ENCODE measurements around the gene CHST3. TPM values are rescaled to one million over a fixed set of nuclear protein-coding genes. Genes with fewer than 3 reads are reported as not detected.

Gene CHST3
- total RNA-seq, 4 donors from 2014 or later: 24.1 to 43.0 (median 38.7) TPM

- H3K9me3 ChIP-seq: peaks cover 9 to 53% (median 42%) of the 10 kb centered on the region in 4 donors
- no peak overlapping the region for H3K27ac ChIP-seq (replicated peaks in 1 of 4)
- intact Hi-C loops (cut with DNase I): no loop called here
- no peaks in the 10 kb centered on the region for H3K36me3 ChIP-seq
- H3K4me3 ChIP-seq: no peak overlapping the region
- H3K4me1 ChIP-seq: peaks cover 0 to 5% (median 0%) of the 10 kb centered on the region in 4 donors
- no peak for DNase-seq (ENCODE audit: extremely low spot score)
- H3K27me3 ChIP-seq: no peaks in the 10 kb centered on the region
- TF ChIP-seq POLR2A (IDR thresholded peaks at IDR 0.05; ENCODE audit: low read depth) (no peak), CTCF (IDR thresholded peaks at IDR 0.05) (no peak), EP300 (IDR thresholded peaks at IDR 0.05) (no peak), POLR2AphosphoS5 (IDR thresholded peaks at IDR 0.05) (no peak)
- WGBS: 88% methylated on average over 3 of the region's 3 CpGs
These were observed 17.5 kb upstream of the CHST3 start for GRCh38 chr10:71946700-71947099.

GRCh38 chr10:71948496-71949067 is 15.6 kb upstream of the CHST3 start:
- no peak overlapping the region for H3K27ac ChIP-seq (replicated peaks in 1 of 4)
- peaks cover 9 to 50% (median 40%) of the 10 kb centered on the region in 4 donors for H3K9me3 ChIP-seq
- WGBS: 70% methylated on average over 6 of the region's 6 CpGs

GRCh38 chr10:71950683-71951082 is 13.5 kb upstream of the CHST3 start:
- Histone ChIP-seq H3K4me3 (no peak overlapping the region), H3K27me3 (no peaks in the 10 kb centered on the region), H3K9me3 (peaks cover 9 to 29% (median 21%) of the 10 kb centered on the region in 4 donors), H3K36me3 (no peaks in the 10 kb centered on the region), H3K27ac (replicated peaks in 1 of 4) (no peak overlapping the region), H3K4me1 (peaks cover 0 to 5% (median 0%) of the 10 kb centered on the region in 4 donors)
- TF ChIP-seq EP300 (IDR thresholded peaks at IDR 0.05) (no peak), CTCF (IDR thresholded peaks at IDR 0.05) (no peak), POLR2AphosphoS5 (IDR thresholded peaks at IDR 0.05) (no peak), POLR2A (IDR thresholded peaks at IDR 0.05; ENCODE audit: low read depth) (no peak)
- intact Hi-C loops (cut with DNase I): loop anchor here (10.0 kb wide), 1 partner anchor 274 kb away; no protein-coding TSS in a partner anchor
- no peak for DNase-seq (ENCODE audit: extremely low spot score)
- WGBS: 87% methylated on average over 6 of the region's 6 CpGs

More at GRCh38 chr10:71948496-71949067, 15.6 kb upstream of the CHST3 start:
- intact Hi-C loops (cut with DNase I): no loop called here
- TF ChIP-seq CTCF (IDR thresholded peaks at IDR 0.05) (no peak), POLR2AphosphoS5 (IDR thresholded peaks at IDR 0.05) (no peak)
- peaks cover 0 to 5% (median 0%) of the 10 kb centered on the region in 4 donors for H3K4me1 ChIP-seq
- no peak overlapping the region for H3K4me3 ChIP-seq
- no peak for DNase-seq (ENCODE audit: extremely low spot score)
- no peaks in the 10 kb centered on the region for H3K27me3 ChIP-seq
- no peaks in the 10 kb centered on the region for H3K36me3 ChIP-seq

GRCh38 chr10:71952745-71953144 is 11.4 kb upstream of the CHST3 start:
- no peak for DNase-seq (ENCODE audit: extremely low spot score)
- intact Hi-C loops (cut with DNase I): loop anchor here (10.0 kb wide), 1 partner anchor 272 kb away; no protein-coding TSS in a partner anchor
- H3K27ac ChIP-seq (replicated peaks in 1 of 4): no peak overlapping the region
- peaks cover 5 to 12% (median 8%) of the 10 kb centered on the region in 4 donors for H3K4me1 ChIP-seq
- H3K9me3 ChIP-seq: peaks cover 0 to 8% (median 3%) of the 10 kb centered on the region in 4 donors
- no peaks in the 10 kb centered on the region for H3K36me3 ChIP-seq
- no peak overlapping the region for H3K4me3 ChIP-seq
- no peaks in the 10 kb centered on the region for H3K27me3 ChIP-seq
- WGBS: 76% methylated on average over 3 of the region's 3 CpGs
- TF ChIP-seq EP300 (IDR thresholded peaks at IDR 0.05) (no peak), CTCF (IDR thresholded peaks at IDR 0.05) (no peak), POLR2A (IDR thresholded peaks at IDR 0.05; ENCODE audit: low read depth) (no peak), POLR2AphosphoS5 (IDR thresholded peaks at IDR 0.05) (no peak)
